H1 (cell line): ENCODE results near the gene WDR54. TPM values are rescaled to one million over a fixed set of nuclear protein-coding genes. Genes with fewer than 3 reads are reported as not detected.

Experiments
- ASH2L ChIP-seq: fragments of 200-600, 300-600 bp; sonication (generic); IDR thresholded peaks from one replicate; pipeline ENCODE4 v1.7.1; 2017; ENCODE audit warnings: low read length
- CBX8 ChIP-seq: fragments of 300-800, 300-1000 bp; sonication (generic); IDR thresholded peaks from 2 replicates; pipeline ENCODE4 v1.7.1; 2016; ENCODE audit warnings: low read depth, low read length, borderline replicate concordance
- CHD2 ChIP-seq: IDR thresholded peaks from 2 replicates; pipeline ENCODE4 v1.6.1; 2012; ENCODE audit warnings: low read length, improper control_type of control experiment
- CTCF ChIP-seq, 3 experiments: IDR thresholded peaks; 1 replicate in 2 of 3; 2 replicates in 1 of 3; pipeline versions ENCODE4 v1.5.1 to v1.6.1; 2011; ENCODE audit warnings: low read length in 3 of 3, mild to moderate bottlenecking in 3 of 3, inconsistent platforms in 2 of 3, low read depth in 1 of 3, moderate library complexity in 1 of 3; ENCODE audit not compliant: insufficient read depth in 1 of 3; ENCODE audit errors: control extremely low read depth in 1 of 3
- E2F6 ChIP-seq: IDR thresholded peaks from 2 replicates; pipeline ENCODE4 v1.6.1; 2012; ENCODE audit warnings: inconsistent platforms
- GABPA ChIP-seq: IDR thresholded peaks from 2 replicates; pipeline ENCODE4 v1.6.1; 2011; ENCODE audit warnings: mild to moderate bottlenecking, low read length, moderate library complexity, borderline replicate concordance; ENCODE audit not compliant: insufficient read depth
- HDAC6 ChIP-seq: IDR thresholded peaks from one replicate; pipeline ENCODE4 v1.7.1; 2012; ENCODE audit warnings: low read depth, mild to moderate bottlenecking, inconsistent platforms, low read length, moderate library complexity
- KDM4A ChIP-seq: IDR thresholded peaks from one replicate; pipeline ENCODE4 v1.7.1; 2012; ENCODE audit warnings: low read depth, mild to moderate bottlenecking, moderate library complexity, low read length, inconsistent platforms; ENCODE audit not compliant: severe bottlenecking
- PHF8 ChIP-seq: fragments of 200-600 bp; sonication (generic); conservative IDR thresholded peaks from 2 replicates; pipeline ENCODE4 v1.7.1; 2012; ENCODE audit warnings: low read depth, mild to moderate bottlenecking, inconsistent platforms, low read length, moderate library complexity
- POLR2A ChIP-seq, 2 experiments: IDR thresholded peaks; 1 replicate in 1 of 2; 2 replicates in 1 of 2; pipeline ENCODE4 v1.6.1; 2011; ENCODE audit warnings: low read depth in 2 of 2, low read length in 2 of 2, mild to moderate bottlenecking in 2 of 2; ENCODE audit errors: control extremely low read depth in 1 of 2
- SAP30 ChIP-seq: fragments of 300-600 bp; sonication (generic); IDR thresholded peaks from 2 replicates; pipeline ENCODE4 v1.7.1; 2012; ENCODE audit warnings: low read length, moderate library complexity, mild to moderate bottlenecking, inconsistent platforms; ENCODE audit not compliant: insufficient read depth, insufficient replicate concordance
- SIN3A ChIP-seq, 2 experiments: IDR thresholded peaks in 1 of 2; conservative IDR thresholded peaks in 1 of 2; 2 replicates each; pipeline ENCODE4 v1.6.1; 2011 to 2012; ENCODE audit warnings: low read length in 2 of 2, improper control_type of control experiment in 1 of 2, low read depth in 1 of 2, mild to moderate bottlenecking in 1 of 2
- SRF ChIP-seq: IDR thresholded peaks from 2 replicates; pipeline ENCODE4 v1.6.1; 2011; ENCODE audit warnings: mild to moderate bottlenecking, low read depth, low read length, moderate library complexity
- YY1 ChIP-seq: IDR thresholded peaks from 2 replicates; pipeline ENCODE4 v1.6.1; 2011; ENCODE audit warnings: low read depth, mild to moderate bottlenecking, low read length
- polyA plus RNA-seq, 7 experiments: library from polyadenylated mRNA; depleted of rRNA in 3 of 7; stranded (reverse) in 5 of 7; unstranded in 2 of 7; fragments of >200 nt in 5 of 7; fragments of 200-250 nt in 2 of 7; gene quantifications; 1 replicate in 5 of 7; 2 replicates in 1 of 7; 4 replicates in 1 of 7; pipeline versions ENCODE4 v1.2.1 to v1.2.3, GENCODE V29; 2011 to 2013; ENCODE audit warnings: missing spikeins in 2 of 7, mixed read lengths in 2 of 7
- total RNA-seq: library from RNA; stranded (reverse); fragmentation: NEBNext Ultra II Directional; extraction: Animal tissue kit (Norgen Biotek cat#: 25700); gene quantifications from 2 replicates; pipeline ENCODE4 v1.2.1, GENCODE V29; 2021

Gene WDR54
- total and polyA plus RNA-seq, 2 of the 8 experiments (the other 6 are each of a cell fraction or from before 2014, with no cell fraction given), result 41.6 to 125 TPM

GRCh38 chr2:74457549-74458131 lies 36.1 kb downstream of the WDR54 start (continued):
- TF ChIP-seq YY1 (peak; percentile 42; the same call in 1 of the 2 replicates), ASH2L (peak; percentile 83), SAP30 (peak; percentile 70), GABPA (no peak), KDM4A (peak; percentile 40), E2F6 (peak; percentile 23; the same call in 1 of the 2 replicates), CHD2 (no peak), SRF (no peak), HDAC6 (no peak), POLR2A (IDR thresholded peaks at IDR 0.05; ENCODE audit: control extremely low read depth in 1 of 2, low read depth in 2 of 2, low read length in 2 of 2) (peak in 1 of 2 experiments; percentile 35; a peak in 1 of 3 replicates), CBX8 (no peak), PHF8 (peak; percentile 74; the same call in 1 of the 2 replicates), SIN3A (conservative IDR thresholded peaks at IDR 0.05 in 1 of 2, IDR thresholded peaks at IDR 0.05 in 1 of 2; ENCODE audit: low read depth in 1 of 2, low read length in 2 of 2) (peak in 1 of 2 experiments; percentile 34; a peak in 2 of 4 replicates), CTCF (IDR thresholded peaks at IDR 0.05; ENCODE audit: control extremely low read depth in 1 of 3, insufficient read depth in 1 of 3, low read depth in 1 of 3, low read length in 3 of 3) (no peak)
